ENCODE measurements around the gene CGB3.

CGB3 gene

GRCh38 chr19:48982280-48982679 lies 41.9 kb downstream of the CGB3 start:
- DNase-seq = no peak

- no peak for DNase-seq
These were observed 47.1 kb downstream of the CGB3 start for GRCh38 chr19:48977061-48977460.

- peak; percentile 58 for DNase-seq
These were observed 47.9 kb downstream of the CGB3 start for GRCh38 chr19:48975947-48976847.
